ENCODE measurements around the gene BHLHE41.

The BHLHE41 gene

GRCh38 chr12:26088998-26089397 lies 35.8 kb downstream of the BHLHE41 start:
- TF ChIP-seq POLR2AphosphoS5 (IDR thresholded peaks at IDR 0.05; ENCODE audit: borderline replicate concordance, low read depth, low read length) (no peak), FOXP2 (optimal IDR thresholded peaks at IDR 0.05; ENCODE audit: control extremely low read depth, extremely low read length, insufficient read depth) (no peak), EZH2 (IDR thresholded peaks at IDR 0.05) (no peak)
- H3K36me3 ChIP-seq (ENCODE audit: insufficient read depth, low read length), result no peaks in the 10 kb centered on the region
- no peaks in the 10 kb centered on the region for H3K9me3 ChIP-seq (ENCODE audit: low read depth, low read length)
- no peak for DNase-seq (ENCODE audit: low read depth, low spot score)
- no peak overlapping the region for H3K9ac ChIP-seq (ENCODE audit: insufficient read length)
- H3K4me3 ChIP-seq, result no peak overlapping the region
- no peak overlapping the region for H3K27ac ChIP-seq

- TF ChIP-seq FOXP2 (optimal IDR thresholded peaks at IDR 0.05; ENCODE audit: control extremely low read depth, extremely low read length, insufficient read depth), result no peak
- TF ChIP-seq EZH2 (IDR thresholded peaks at IDR 0.05), result no peak
- DNase-seq (ENCODE audit: low read depth, low spot score), result no peak
- Histone ChIP-seq H3K9me3 (ENCODE audit: low read depth, low read length) (no peaks in the 10 kb centered on the region), H3K27ac (no peak overlapping the region), H3K9ac (ENCODE audit: insufficient read length) (no peak overlapping the region), H3K36me3 (ENCODE audit: insufficient read depth, low read length) (no peaks in the 10 kb centered on the region), H3K4me3 (no peak overlapping the region)
Observed at GRCh38 chr12:26086936-26087335, 37.9 kb downstream of the BHLHE41 start.

GRCh38 chr12:26080911-26081310 lies 43.9 kb downstream of the BHLHE41 start:
- Histone ChIP-seq H3K27ac (no peak overlapping the region), H3K4me3 (no peak overlapping the region), H3K9ac (ENCODE audit: insufficient read length) (no peak overlapping the region), H3K36me3 (ENCODE audit: insufficient read depth, low read length) (no peaks in the 10 kb centered on the region), H3K9me3 (ENCODE audit: low read depth, low read length) (no peaks in the 10 kb centered on the region)
- TF ChIP-seq FOXP2 (optimal IDR thresholded peaks at IDR 0.05; ENCODE audit: control extremely low read depth, extremely low read length, insufficient read depth) (no peak), EZH2 (IDR thresholded peaks at IDR 0.05) (no peak), POLR2AphosphoS5 (IDR thresholded peaks at IDR 0.05; ENCODE audit: borderline replicate concordance, low read depth, low read length) (no peak)
- DNase-seq (ENCODE audit: low read depth, low spot score), result no peak

GRCh38 chr12:26077915-26078702 lies 46.7 kb downstream of the BHLHE41 start:
- TF ChIP-seq FOXP2 (optimal IDR thresholded peaks at IDR 0.05; ENCODE audit: control extremely low read depth, extremely low read length, insufficient read depth) (no peak), EZH2 (IDR thresholded peaks at IDR 0.05) (no peak), POLR2AphosphoS5 (IDR thresholded peaks at IDR 0.05; ENCODE audit: borderline replicate concordance, low read depth, low read length) (no peak)
- Histone ChIP-seq H3K9ac (ENCODE audit: insufficient read length) (no peak overlapping the region), H3K4me3 (no peak overlapping the region), H3K9me3 (ENCODE audit: low read depth, low read length) (no peaks in the 10 kb centered on the region), H3K36me3 (ENCODE audit: insufficient read depth, low read length) (no peaks in the 10 kb centered on the region), H3K27ac (no peak overlapping the region)
- no peak for DNase-seq (ENCODE audit: low read depth, low spot score)
